GM12872 (cell line): ENCODE data around the gene ZMAT5.

Source experiments
- TF ChIP-seq, protein P1 (sequence below): IDR thresholded peaks from 3 replicates; pipeline ENCODE4 v1.5.1; 2011; ENCODE audit warnings: low read depth, mild to moderate bottlenecking, low read length, moderate library complexity; ENCODE audit not compliant: insufficient read depth

The ZMAT5 gene

DNA sequence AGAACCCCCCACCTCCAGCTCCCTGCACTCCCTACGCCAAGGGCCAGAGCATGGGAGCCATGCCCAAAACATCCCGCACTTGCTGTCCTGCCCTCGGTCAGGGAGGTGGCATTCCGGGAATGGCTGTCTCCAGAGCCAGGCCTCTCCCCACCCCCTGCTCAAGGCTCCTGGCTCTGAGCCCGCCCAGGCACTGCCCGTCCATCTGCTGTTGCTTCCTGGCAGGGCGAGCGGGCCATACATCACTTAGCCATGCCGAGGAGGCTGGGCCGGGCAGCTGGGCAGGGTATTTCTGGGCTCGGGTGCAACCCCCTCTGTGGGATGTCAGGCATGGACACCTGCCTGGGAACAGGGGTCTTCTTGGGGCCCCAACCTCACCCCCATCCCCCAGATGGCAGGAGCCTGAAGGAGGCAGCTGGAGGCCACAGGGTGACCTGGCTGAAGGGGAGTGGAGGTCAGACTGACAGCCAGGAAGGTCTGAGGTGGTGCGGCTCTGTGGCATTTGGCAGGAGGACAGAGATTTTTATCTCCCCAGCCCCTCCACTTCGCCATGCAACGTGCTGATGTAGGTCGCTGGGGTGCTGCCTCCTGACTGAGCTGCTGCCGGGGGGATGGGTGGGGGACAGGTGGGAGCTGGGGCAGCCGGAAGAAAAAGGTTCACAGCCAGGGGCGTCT, 55.7 kb downstream of the ZMAT5 start:
- TF ChIP-seq, protein P1, sequence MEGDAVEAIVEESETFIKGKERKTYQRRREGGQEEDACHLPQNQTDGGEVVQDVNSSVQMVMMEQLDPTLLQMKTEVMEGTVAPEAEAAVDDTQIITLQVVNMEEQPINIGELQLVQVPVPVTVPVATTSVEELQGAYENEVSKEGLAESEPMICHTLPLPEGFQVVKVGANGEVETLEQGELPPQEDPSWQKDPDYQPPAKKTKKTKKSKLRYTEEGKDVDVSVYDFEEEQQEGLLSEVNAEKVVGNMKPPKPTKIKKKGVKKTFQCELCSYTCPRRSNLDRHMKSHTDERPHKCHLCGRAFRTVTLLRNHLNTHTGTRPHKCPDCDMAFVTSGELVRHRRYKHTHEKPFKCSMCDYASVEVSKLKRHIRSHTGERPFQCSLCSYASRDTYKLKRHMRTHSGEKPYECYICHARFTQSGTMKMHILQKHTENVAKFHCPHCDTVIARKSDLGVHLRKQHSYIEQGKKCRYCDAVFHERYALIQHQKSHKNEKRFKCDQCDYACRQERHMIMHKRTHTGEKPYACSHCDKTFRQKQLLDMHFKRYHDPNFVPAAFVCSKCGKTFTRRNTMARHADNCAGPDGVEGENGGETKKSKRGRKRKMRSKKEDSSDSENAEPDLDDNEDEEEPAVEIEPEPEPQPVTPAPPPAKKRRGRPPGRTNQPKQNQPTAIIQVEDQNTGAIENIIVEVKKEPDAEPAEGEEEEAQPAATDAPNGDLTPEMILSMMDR: no peak

DNA sequence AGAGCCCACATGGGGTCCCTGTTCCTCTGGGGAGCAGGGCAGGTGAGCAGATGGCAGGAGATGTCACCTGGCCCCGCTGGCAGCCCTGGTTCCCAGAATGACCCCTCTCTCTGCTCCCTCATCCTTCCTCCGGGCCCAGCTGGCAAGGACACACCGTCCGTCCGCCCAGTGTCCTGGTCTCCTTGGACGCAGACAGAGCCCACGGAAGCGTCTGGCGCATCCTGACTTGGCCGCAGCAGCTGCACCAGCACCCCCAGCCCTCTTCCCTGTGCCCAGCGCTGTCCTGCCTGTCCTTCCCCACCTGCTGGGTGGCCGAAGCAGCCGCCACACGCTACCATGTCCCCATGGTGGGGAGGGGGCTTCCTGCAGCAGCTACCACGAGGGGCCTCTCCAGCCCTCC, 56.6 kb downstream of the ZMAT5 start:
- TF ChIP-seq, protein P1: no peak

DNA sequence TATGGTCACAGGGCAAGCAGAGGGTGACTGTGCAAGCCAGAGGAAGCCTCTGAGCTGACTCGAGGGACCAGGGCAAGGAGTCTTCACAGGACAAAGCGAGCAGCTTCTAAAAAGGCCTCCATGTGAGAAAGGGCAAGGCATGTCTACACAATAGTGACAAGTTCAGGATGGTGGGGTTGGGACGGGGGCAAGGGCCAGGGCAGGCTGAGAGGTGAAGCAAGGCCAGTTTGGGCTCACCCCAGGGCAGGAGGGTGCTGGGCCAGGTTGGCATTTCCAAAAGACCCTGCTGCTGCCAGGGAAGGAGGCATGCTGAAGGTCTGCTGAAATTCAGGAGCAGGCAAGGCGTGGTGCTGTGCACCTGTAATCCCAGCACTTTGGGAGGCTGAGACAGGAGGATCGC, 59.3 kb downstream of the ZMAT5 start:
- TF ChIP-seq, protein P1: no peak

DNA sequence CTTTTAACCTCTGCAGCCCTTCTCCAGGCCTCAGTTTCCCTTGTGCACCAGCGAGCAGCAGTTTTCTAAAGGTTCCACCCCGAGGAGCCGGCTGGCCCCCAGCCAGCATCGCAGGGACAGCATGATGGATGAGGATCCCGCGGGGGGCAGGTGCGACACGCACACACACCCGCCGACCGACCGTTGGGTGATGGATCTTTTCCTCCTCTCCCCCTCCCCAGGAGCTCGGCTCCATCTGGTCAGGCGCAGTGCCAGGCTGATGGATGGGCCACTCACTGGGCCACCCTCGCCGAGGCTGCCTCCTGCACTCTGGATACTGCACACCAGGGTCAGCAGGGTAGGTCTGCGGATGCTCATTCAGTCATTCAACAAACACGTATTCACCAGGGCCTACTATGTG, 59.8 kb downstream of the ZMAT5 start:
- TF ChIP-seq, protein P1: no peak

DNA sequence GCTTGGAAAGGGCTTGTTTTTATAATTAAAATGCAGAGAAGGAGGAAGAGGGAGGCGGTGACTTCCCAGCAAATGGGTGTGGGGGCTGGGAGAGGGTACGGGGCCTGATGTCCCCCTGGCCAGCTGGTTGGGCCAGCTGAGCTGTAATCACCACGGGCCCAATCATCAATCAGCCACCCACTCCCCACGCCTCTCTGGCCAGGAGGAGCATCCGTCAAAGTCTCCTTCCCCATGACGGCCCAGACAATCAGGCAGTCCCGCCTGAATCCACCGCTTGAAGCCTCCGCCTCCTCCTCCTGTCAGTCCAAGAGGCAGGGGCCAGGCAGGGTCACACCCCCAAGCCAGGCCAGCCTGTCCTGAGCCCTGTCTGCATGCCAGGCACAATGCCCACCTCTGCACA, 60.3 kb downstream of the ZMAT5 start:
- TF ChIP-seq, protein P1: no peak

DNA sequence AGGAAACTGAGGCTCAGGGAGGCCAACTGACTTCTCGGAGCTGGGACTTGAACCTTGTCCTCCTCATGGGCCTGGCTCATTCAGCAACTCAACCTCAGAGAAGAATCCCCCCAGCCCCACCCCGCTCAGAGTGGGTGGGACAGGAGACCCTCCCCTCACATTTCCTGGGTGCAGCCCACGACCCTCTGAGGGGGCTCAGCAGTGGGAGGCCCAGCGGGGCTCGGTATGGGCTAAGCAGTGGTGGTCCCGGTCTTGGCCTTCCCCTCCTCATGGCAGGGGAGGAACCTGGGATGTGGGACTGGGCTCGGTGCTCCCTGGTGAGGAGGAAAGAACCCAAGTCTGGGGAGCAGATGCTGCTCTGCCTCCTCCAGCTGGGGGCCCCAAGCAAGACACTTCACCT, 61.2 kb downstream of the ZMAT5 start:
- TF ChIP-seq, protein P1: no peak

DNA sequence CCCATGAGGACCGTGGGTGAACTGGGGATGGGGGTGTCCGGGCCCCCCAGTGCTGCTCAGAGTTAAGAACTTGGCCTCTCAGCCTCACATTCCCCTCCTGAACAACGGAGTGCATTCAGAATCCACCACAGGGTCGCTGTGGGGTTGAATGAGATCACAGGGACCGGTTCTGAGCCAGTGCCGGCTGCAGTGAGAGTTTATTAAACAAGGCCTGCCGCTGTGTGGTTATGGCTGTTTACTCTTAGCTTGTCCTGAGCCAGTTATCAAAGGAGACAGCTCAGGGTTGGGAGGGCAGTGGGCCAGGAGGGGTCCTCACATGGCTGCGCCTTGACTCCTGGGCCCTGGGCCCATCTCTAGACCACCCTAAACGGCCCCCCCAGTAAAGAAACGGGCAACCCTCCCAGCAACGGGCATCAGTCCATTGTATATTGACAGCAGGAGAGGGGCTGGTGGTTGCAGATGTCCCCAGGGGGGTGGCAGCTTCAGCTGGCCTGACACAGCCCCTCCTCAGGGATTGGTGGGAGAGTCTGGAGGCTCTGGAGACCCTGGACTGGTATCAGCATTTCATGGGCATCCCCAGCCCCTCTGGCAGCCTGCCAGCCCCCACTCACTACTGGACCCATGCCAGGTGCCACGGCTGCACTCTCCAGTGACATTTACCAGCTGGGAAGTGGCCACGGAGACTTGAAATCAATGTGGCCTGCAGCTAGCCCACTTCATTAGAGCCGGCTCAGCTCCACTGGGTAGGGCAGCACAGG, 62.1 kb downstream of the ZMAT5 start:
- TF ChIP-seq, protein P1: no peak
